ENCODE results near the gene ITGA7.

ITGA7 gene

DNA sequence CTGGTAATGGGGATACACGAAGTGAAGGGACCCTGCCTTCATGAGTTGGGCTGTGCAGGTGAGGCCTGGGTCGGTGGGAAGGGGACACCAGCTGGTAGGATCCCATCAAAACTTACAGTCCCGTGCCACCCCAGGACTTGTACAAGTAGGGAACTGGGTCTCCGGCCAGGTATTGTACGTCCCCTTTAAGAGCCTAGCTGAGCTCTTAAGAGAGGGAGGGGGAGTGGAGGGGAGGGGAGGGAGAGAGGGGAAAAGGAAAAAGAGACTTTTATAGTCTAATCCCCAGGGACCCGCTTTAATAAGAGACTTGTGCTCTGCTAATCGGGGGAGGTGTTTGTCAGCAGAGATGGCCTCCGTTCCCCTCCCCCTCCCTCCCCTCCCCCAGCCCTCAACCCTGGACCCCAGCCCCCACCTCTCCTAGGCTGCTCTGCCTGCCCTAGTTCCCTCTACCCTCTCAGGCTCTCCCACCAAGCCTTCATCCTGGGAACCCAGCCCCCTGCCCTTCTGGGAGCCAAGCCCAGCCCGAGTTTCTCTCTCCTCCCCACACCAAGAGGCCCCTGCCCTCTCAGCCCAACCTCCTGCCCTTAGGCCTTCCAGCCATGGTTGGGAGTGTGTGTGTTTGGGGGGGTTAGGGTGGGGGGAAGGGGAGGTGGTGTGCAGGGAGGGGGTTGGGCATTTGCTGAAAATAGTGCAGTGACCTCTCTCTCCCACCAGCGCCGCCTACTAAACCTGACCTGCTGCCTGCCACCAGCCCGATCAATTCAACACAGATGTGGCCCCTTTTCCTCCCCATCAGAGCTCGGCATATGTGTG lies 37.9 kb upstream of the ITGA7 start:
- no peak for DNase-seq (ENCODE audit: extremely low read depth, insufficient read length)
- TF ChIP-seq, protein P1, sequence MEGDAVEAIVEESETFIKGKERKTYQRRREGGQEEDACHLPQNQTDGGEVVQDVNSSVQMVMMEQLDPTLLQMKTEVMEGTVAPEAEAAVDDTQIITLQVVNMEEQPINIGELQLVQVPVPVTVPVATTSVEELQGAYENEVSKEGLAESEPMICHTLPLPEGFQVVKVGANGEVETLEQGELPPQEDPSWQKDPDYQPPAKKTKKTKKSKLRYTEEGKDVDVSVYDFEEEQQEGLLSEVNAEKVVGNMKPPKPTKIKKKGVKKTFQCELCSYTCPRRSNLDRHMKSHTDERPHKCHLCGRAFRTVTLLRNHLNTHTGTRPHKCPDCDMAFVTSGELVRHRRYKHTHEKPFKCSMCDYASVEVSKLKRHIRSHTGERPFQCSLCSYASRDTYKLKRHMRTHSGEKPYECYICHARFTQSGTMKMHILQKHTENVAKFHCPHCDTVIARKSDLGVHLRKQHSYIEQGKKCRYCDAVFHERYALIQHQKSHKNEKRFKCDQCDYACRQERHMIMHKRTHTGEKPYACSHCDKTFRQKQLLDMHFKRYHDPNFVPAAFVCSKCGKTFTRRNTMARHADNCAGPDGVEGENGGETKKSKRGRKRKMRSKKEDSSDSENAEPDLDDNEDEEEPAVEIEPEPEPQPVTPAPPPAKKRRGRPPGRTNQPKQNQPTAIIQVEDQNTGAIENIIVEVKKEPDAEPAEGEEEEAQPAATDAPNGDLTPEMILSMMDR (IDR thresholded peaks at IDR 0.05; ENCODE audit: insufficient read depth, low read length, poor library complexity, severe bottlenecking), result no peak
- Histone ChIP-seq H3K4me3 (replicated peaks; ENCODE audit: low read depth, low read length) (no peak overlapping the region), H3K27me3 (replicated peaks; ENCODE audit: control insufficient read depth, insufficient read depth, low read length) (no peaks in the 10 kb centered on the region), H3K36me3 (ENCODE audit: control insufficient read depth, insufficient read depth, low read length) (no peaks in the 10 kb centered on the region; the same call in 1 of the 2 replicates)

DNA sequence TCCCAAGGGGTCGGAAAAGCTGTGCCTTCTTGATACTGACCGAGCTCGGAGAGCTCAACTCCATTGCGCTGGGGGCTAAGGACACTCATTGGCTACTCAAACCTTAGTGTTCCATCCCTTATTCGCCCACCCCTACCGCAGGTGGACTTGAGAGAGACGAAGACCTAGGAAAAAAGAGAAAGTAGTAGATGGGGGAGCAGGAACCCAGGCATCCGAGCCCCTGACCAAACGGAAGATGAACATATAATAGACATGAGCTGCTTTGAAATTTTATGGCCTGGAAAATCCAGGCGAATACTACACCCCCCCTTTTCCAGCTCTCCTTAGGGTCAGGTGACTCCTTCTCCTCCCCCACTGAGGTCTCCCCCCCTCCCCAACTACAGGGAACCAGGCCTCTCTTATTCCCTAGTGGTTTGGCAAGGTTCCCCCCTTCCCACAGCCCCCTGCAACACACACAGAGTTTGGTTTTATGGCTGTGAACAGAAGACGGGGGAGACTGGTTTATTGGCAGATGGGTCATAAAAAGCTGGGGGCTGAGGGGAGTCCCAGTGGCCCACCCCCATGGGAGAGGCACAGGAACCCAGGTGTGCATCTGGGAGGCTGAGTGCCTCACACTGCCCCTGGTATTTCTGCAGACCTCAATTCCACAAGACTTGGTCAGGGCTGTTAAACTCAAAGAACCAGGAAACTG lies 36.8 kb upstream of the ITGA7 start:
- TF ChIP-seq, protein P1 (IDR thresholded peaks at IDR 0.05; ENCODE audit: insufficient read depth, low read length, poor library complexity, severe bottlenecking), result no peak
- no peak for DNase-seq (ENCODE audit: extremely low read depth, insufficient read length)
- no peaks in the 10 kb centered on the region; the same call in 1 of the 2 replicates for H3K36me3 ChIP-seq (ENCODE audit: control insufficient read depth, insufficient read depth, low read length)
- H3K27me3 ChIP-seq (replicated peaks; ENCODE audit: control insufficient read depth, insufficient read depth, low read length), result no peaks in the 10 kb centered on the region
- peak overlapping the region; percentile 69 for H3K4me3 ChIP-seq (replicated peaks; ENCODE audit: low read depth, low read length)

DNA sequence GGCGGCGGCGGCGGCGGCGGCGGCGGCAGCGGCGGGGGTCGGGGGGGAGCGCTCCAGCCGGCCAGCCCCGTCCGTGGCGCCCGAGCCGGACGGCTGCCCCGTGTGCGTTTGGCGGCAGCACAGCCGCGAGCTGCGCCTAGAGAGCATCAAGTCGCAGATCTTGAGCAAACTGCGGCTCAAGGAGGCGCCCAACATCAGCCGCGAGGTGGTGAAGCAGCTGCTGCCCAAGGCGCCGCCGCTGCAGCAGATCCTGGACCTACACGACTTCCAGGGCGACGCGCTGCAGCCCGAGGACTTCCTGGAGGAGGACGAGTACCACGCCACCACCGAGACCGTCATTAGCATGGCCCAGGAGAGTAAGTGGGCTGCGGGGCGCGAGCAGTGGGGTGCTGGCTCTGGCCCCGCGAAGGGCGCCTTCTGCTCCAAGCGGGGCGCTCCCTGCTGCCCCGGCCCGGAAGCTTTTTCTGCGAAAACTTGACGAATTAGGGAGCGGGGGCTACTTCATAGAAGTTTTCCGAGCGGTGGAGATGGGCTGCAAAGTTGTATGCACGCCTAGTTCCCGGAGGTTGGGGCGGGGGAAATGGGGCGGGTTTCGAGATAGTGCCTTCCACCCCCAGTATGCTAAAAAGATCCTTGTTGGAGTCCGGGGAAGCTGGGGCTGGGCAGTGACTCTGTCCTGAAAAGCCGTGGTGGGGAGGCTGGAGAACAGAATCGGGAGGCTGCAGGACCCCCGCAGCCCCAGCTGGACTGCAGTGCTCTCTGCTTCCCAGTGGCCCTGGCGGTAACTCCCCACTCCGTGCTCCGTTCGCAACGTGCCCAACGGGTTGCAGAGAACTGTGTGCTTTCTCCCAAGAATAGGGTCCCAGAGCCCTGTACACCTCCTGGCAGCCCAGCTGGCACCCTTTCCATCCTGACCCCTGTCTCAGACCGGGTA lies 36.0 kb upstream of the ITGA7 start:
- Histone ChIP-seq H3K36me3 (ENCODE audit: control insufficient read depth, insufficient read depth, low read length) (no peaks in the 10 kb centered on the region), H3K4me3 (replicated peaks; ENCODE audit: low read depth, low read length) (peak overlapping the region; percentile 69), H3K27me3 (replicated peaks; ENCODE audit: control insufficient read depth, insufficient read depth, low read length) (no peaks in the 10 kb centered on the region)
- TF ChIP-seq, protein P1 (IDR thresholded peaks at IDR 0.05; ENCODE audit: insufficient read depth, low read length, poor library complexity, severe bottlenecking), result peak; percentile 30
- peak; percentile 69 for DNase-seq (ENCODE audit: extremely low read depth, insufficient read length)

DNA sequence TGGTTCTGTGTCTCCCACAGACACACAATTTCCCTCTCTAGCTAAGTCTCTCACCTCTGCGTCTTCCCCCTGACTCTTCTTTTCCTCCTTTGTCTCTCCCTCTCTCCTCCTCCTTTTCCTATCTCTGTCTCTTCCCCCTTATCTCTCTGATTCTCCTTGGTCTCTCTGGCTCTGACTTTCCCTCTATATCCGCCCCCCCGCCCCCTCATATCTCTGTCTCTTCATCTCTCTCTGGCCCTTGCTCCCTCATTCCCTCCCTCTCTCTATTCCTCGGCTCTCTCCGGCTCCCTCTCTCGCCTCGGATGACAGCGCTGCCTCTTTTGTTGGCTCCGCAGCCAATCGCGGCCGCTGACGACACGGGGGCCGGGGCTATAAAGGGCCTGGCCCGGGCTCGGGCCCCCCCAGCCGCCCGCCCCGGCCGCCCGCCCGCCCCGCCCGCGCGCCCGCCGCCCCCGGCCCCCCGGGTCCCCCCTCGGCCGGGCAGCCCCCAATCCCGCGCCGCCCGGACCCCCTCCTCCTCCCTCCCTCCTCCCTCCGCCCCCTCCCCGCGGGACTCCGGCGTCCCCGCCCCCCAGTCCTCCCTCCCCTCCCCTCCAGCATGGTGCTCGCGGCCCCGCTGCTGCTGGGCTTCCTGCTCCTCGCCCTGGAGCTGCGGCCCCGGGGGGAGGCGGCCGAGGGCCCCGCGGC lies 35.2 kb upstream of the ITGA7 start, which contains the start of gene GDF11:
TSS of gene GDF11 (plus strand) at position 404 of the 687 bp plus-strand sequence. CDS start at position 599, 195 bp downstream.
- peak; percentile 60 for DNase-seq (ENCODE audit: extremely low read depth, insufficient read length)
- Histone ChIP-seq H3K27me3 (replicated peaks; ENCODE audit: control insufficient read depth, insufficient read depth, low read length) (no peaks in the 10 kb centered on the region), H3K4me3 (replicated peaks; ENCODE audit: low read depth, low read length) (peak within 1 kb of the TSS; percentile 69), H3K36me3 (ENCODE audit: control insufficient read depth, insufficient read depth, low read length) (no peaks in the 10 kb centered on the region)
- TF ChIP-seq, protein P1 (IDR thresholded peaks at IDR 0.05; ENCODE audit: insufficient read depth, low read length, poor library complexity, severe bottlenecking), result no peak

All from GM06990 (cell line).